Dedifferentiated amniotic fluid mesenchymal stem cell (primary cell): ENCODE measurements around the gene NME5.
"Not testable (repeated sequence)": the region's sequence is repeated elsewhere in the genome, so short reads cannot be mapped to it uniquely, and the experiment has no call there.

ENCODE experiments used
- DNase-seq: peaks from one replicate; pipeline ENCODE4 v3.0.0-alpha.2; 2016; ENCODE audit errors: extremely low spot score

The NME5 gene

DNA sequence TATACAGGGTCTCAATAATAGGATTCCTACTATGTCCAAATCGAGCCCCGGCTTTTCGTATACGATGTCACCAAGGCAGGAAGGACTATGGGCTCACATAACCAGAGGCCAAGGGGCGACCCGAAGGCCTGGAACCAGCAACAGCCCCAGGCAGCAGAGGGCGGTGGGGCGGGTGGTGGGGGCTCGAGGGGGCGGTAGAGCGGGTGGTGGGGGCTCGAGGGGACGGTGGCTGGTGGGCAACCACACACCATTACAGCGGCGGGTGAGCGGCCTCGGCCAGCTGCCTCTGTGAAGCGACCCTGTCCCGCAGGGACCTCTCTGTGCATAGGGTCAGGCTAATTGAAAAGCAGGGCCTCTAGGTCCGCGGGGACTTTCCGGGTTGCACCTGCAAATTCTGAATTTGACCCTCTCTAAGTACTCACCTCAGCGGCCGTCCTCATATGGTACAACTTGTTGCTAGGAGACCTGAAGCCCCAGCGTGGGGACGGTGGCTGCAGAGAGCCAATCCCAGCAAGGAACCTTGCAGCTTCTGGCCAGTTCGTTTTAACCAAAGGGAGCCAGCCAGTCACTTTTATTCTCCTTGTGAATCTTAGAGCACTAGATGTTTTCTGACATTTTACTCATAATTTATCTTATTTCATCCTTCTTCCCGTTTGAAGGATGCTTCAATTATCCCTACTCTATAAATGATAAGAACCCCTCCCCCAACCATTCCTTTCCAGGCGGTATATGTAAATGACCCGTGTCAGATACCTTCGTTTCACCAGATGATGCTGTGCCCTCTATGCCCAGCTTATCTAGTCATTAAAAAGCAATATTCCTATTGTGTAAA, at the start of gene NME5:
Gene NME5 (minus strand): TSS at position 480 of the 832 bp plus-strand sequence. CDS start 648 bp downstream, outside the sequence.
- DNase-seq: peak; percentile 39

DNA sequence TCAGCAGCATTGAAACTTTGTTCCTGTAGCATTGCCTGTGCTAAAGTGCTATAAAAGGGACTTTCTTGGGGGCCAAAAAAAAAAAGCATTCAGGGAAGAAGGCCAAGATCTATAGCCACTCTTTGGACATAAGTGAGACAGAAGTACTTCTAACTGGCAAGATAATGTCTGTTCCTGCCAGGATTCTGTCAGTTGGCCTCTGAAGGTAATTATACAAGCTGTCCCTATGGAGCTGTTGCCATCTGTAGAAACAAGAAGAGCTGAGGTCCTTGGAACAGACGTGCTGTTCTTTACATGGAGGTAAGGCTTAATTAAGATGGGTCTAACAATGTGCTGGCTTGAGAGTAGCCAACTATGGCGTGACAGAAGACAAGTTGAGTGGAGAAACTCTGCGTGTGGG, 49.4 kb upstream of the NME5 start:
- DNase-seq: no peak

GRCh38 chr5:138186002-138186447, 46.8 kb upstream of the NME5 start:
- no peak for DNase-seq

GRCh38 chr5:138182808-138183207, 43.6 kb upstream of the NME5 start:
- no peak for DNase-seq

GRCh38 chr5:138180841-138181240, 41.6 kb upstream of the NME5 start:
- no peak for DNase-seq

DNA sequence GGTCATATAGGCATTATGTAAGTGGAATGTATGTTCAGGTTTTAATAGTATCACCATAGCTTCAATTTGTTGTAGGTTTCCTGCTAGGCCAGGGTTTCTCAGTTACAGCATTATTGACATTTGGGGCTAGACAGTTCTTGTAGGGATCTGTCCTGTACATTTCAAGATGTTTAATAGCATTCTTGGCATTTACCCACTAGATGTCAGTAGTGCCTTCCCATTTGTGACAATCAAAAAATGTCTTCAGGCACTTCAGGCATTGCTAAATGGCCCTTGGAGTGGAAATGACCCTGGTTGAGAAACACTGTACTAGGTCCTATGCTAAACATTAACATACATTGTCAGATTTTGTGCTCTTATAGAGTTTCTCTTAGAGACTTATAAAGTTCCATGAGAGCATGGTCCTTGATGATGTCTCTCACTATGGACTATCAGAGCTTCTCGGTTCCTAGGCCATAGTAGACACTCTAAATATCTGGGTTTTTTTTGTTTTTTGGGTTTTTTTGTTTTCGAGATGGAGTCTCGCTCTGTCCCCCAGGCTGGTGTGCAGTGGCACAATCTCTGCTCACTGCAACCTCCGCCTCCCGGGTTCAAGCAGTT, 41.1 kb upstream of the NME5 start:
- DNase-seq: no peak

DNA sequence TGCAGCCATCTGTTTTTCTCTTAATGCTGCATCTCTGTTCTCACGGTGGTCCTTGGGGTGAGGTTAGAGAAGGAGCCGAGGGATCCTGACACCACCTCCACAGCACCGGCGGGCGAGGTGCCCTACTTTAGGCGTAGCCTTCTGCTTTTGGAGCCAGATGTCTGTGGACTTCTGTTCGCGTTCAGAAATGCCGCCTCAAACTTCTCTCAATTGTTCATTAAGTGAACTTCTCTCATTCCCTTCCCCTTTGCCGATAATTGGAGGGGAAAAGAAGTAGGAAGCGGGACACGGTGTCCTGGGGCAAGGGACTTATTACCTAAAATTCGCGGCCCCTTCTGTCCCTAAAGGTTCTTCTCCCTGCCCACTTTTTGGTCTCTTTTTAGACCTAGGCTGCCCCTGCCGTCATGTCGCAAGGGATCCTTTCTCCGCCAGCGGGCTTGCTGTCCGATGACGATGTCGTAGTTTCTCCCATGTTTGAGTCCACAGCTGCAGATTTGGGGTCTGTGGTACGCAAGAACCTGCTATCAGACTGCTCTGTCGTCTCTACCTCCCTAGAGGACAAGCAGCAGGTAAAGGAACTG, 40.1 kb upstream of the NME5 start:
- DNase-seq: no peak

- peak; percentile 96 for DNase-seq
Measured at GRCh38 chr5:138178516-138179276, 39.5 kb upstream of the NME5 start, which contains the start of the genes BRD8 and KIF20A. Gene BRD8 (minus strand): TSS chr5:138178630. CDS start chr5:138178614, 16 bp downstream. Gene KIF20A (plus strand): TSS chr5:138179112. CDS start chr5:138179681, 569 bp downstream.

GRCh38 chr5:138177941-138178515, 38.8 kb upstream of the NME5 start:
- DNase-seq: no peak

DNA sequence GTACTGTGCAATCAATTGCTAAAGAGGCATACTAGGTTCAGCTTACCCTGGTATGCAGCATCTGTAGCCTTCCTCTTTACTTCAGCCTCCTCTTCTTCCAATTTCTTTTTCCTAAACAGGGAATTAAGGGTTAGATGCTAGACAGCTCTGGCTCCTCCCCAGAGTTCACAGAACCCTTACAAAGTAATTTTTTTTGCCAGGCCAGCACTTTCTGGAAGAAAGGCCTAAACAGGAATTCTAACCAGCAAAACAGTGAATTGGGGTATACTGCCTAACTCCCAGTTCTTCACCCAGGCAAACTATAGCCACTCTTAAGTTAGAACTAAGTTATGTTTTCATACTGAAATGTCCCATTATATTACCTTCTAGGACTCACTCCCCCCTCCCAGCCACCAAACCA, 31.1 kb upstream of the NME5 start:
- DNase-seq: no peak

GRCh38 chr5:138169124-138169523, 29.9 kb upstream of the NME5 start:
- DNase-seq: no peak

DNA sequence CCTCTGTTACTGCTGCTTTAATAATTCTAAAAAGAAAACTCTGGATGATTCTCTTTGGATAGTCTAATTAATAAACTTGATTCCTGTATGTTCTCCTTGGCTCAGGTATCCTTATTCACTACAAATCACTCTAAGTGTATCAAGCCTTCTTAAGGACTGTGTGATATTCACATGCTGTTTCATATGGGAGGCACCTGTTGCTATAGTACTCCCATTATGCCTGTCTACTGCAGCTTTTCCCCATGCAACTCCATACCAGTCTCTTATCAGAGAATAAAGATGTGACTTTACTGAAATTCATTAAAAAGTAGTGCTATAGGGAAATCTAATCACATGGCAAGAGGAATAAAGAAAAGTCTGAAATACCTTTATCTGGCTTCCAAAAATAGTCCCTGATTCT, 24.5 kb upstream of the NME5 start:
- no peak for DNase-seq

GRCh38 chr5:138160706-138161105, 21.5 kb upstream of the NME5 start:
- no peak for DNase-seq

DNA sequence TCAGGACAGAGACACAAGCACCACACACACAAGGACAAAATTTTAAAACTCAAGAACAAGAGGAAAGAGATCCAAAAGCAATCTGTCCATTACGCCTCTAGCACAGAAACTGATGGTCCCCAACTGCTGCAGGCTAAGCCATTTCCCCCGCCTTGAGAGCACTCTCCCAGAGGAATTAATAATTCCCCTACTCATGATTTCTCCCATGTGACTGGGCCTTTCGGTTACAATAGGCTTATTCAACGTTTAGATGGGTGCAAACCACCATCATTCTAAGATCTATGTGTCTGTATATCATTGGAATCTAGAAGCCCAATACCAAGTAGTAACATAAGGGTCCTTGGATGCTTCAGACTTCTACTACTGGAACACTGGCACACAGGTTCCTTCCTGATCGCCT, 20.4 kb upstream of the NME5 start:
- DNase-seq: no peak

GRCh38 chr5:138157626-138158025, 18.4 kb upstream of the NME5 start:
- DNase-seq: no peak

DNA sequence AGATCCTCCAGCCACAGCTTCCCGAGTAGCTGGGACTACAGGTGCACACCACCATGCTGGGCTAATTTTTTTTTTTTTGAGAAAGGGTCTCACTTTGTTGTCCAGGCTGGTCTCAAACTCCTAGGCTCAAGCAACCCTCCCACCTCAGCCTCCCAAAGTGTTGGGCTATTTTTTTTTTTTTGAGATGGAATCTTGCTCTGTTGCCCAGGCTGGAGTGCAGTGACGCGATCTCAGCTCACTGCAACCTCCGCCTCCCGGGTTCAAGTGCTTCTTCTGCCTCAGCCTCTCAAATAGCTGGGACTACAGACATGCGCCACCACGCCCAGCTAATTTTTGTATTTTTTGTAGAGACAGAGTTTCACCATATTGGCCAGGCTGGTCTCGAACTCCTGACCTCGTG, 16.7 kb upstream of the NME5 start:
- DNase-seq: not testable (repeated sequence)

GRCh38 chr5:138149530-138149929, 10.3 kb upstream of the NME5 start:
- no peak for DNase-seq

GRCh38 chr5:138148811-138149210, 9.6 kb upstream of the NME5 start:
- no peak for DNase-seq

DNA sequence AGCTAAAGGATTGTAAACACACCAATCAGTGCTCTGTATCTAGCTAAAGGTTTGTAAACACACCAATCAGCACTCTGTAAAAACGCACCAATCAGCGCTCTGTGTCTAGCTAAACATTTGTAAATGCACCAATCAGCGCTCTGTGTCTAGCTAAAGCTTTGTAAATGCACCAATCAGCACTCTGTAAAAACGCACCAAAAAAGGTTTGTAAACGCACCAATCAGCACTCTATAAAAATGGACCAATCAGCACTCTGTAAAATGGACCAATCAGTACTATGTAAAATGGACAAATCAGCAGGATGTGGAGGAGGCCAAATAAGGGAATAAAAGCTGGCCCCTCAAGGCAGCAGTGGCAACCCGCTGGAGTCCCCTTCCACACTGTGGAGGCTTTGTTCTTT, 4.3 kb upstream of the NME5 start:
- DNase-seq: not testable (repeated sequence)

- no peak for DNase-seq
Measured at GRCh38 chr5:138141734-138142133, 2.5 kb upstream of the NME5 start.

DNA sequence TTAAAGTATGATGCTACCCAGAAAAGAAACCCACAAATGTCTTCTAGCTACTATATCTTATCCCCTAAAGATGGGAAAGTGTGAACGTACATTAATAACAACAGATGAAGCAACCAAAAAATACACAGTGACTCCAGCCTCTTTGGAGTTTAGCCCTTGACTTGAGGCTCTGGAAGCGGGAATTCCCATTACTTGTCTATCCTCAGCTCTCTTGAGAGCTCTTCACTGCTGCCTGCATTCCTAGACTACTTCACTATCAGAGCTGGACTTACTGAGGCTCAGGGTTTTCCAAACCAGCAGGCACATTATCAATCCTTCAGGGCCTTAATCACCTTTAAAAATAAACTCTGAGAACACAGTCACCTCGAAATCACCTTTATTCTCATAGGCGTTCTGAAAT, 1.0 kb upstream of the NME5 start:
- DNase-seq: no peak

DNA sequence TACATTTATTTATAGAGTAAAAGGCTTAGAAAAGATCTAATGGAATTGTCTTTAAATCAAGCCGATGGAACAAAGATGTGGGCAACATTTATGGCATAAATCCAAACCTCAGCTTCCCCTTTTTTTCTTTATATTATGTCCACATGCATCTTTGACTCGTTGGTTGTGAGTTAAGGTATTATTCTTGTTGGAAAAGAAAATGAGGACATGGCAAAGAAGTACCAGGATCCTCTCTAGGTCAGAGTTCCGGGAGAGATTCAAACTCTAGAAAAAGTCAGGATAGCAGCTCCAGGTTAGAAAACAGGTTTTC, 508 bp upstream of the NME5 start:
- DNase-seq: no peak
